GM12878 (cell line): ENCODE data around the gene CREB3L4. TPM values are rescaled to one million over a fixed set of nuclear protein-coding genes. Genes with fewer than 3 reads are reported as not detected.

Experiments
- ATF3 ChIP-seq: IDR thresholded peaks from 2 replicates; pipeline ENCODE4 v1.6.1; 2011; ENCODE audit warnings: low read depth, mild to moderate bottlenecking, low read length, moderate library complexity, borderline replicate concordance; ENCODE audit errors: extremely low read depth
- CBX5 ChIP-seq: sonication (generic); IDR thresholded peaks from 2 replicates; pipeline ENCODE4 v1.6.1; 2016; ENCODE audit warnings: low read depth, moderate library complexity, mild to moderate bottlenecking, inconsistent platforms
- CEBPB ChIP-seq, 2 experiments: fragments of 150-350 bp in 1 of 2; IDR thresholded peaks; 2 replicates each; pipeline ENCODE4 v1.6.1; 2012 to 2014; ENCODE audit warnings: low read depth in 2 of 2, low read length in 2 of 2, borderline replicate concordance in 1 of 2, inconsistent platforms in 1 of 2
- CUX1 ChIP-seq: IDR thresholded peaks from 2 replicates; pipeline ENCODE4 v1.6.1; 2012; ENCODE audit warnings: improper control_type of control experiment, low read depth, low read length; ENCODE audit not compliant: insufficient replicate concordance
- DPF2 ChIP-seq: fragments of 450-650 bp; IDR thresholded peaks from 2 replicates; pipeline ENCODE4 v1.6.1; 2017; ENCODE audit warnings: mild to moderate bottlenecking
- FOXK2 ChIP-seq: fragments of 450-650 bp; IDR thresholded peaks from 2 replicates; pipeline ENCODE4 v1.6.1; 2017; ENCODE audit warnings: mild to moderate bottlenecking, moderate library complexity
- IKZF2 ChIP-seq, 2 experiments: fragments of 450-650 bp; IDR thresholded peaks; 2 replicates each; pipeline ENCODE4 v1.6.1; 2017; ENCODE audit warnings: mild to moderate bottlenecking in 2 of 2, moderate library complexity in 2 of 2
- MEF2B ChIP-seq: fragments of 450-650 bp; IDR thresholded peaks from 2 replicates; pipeline ENCODE4 v1.6.1; 2018; ENCODE audit warnings: mild to moderate bottlenecking, moderate library complexity; ENCODE audit not compliant: partially characterized antibody, poor library complexity, severe bottlenecking
- MTA2 ChIP-seq: fragments of 450-650 bp; IDR thresholded peaks from 2 replicates; pipeline ENCODE4 v1.6.1; 2016; ENCODE audit warnings: low read depth, mild to moderate bottlenecking, moderate library complexity
- MYB ChIP-seq: fragments of 150-350 bp; IDR thresholded peaks from 2 replicates; pipeline ENCODE4 v1.6.1; 2014; ENCODE audit warnings: mild to moderate bottlenecking, low read depth, low read length, borderline replicate concordance
- NFXL1 ChIP-seq: fragments of 450-650 bp; IDR thresholded peaks from 2 replicates; pipeline ENCODE4 v1.6.1; 2017; ENCODE audit warnings: antibody characterized with exemption, mild to moderate bottlenecking, borderline replicate concordance
- PAX8 ChIP-seq: fragments of 450-650 bp; IDR thresholded peaks from 2 replicates; pipeline ENCODE4 v1.6.1; 2017; ENCODE audit warnings: mild to moderate bottlenecking, moderate library complexity
- RB1 ChIP-seq: fragments of 450-650 bp; formaldehyde crosslinking; IDR thresholded peaks from 2 replicates; pipeline ENCODE4 v1.6.1; 2017; ENCODE audit warnings: mild to moderate bottlenecking, borderline replicate concordance
- RBBP5 ChIP-seq: fragments of 200-600 bp; sonication (generic); conservative IDR thresholded peaks from 2 replicates; pipeline ENCODE4 v1.6.1; 2016
- SMC3 ChIP-seq: IDR thresholded peaks from 2 replicates; pipeline ENCODE4 v1.6.1; 2011; ENCODE audit warnings: low read length, improper control_type of control experiment, borderline replicate concordance
- SREBF2 ChIP-seq: IDR thresholded peaks from 2 replicates; pipeline ENCODE4 v1.6.1; 2012; ENCODE audit warnings: mild to moderate bottlenecking, low read length
- STAT3 ChIP-seq: IDR thresholded peaks from 2 replicates; pipeline ENCODE4 v1.6.1; 2011; ENCODE audit warnings: low read depth, low read length, improper control_type of control experiment
- TCF7 ChIP-seq: IDR thresholded peaks from 2 replicates; pipeline ENCODE4 v1.6.1; 2014; ENCODE audit warnings: antibody characterized with exemption, borderline replicate concordance
- ZNF384 ChIP-seq: IDR thresholded peaks from 2 replicates; pipeline ENCODE4 v1.6.1; 2012; ENCODE audit warnings: low read depth, mild to moderate bottlenecking, low read length, improper control_type of control experiment, borderline replicate concordance
- polyA plus RNA-seq, 11 experiments: library from polyadenylated mRNA; depleted of rRNA in 4 of 11; unstranded in 6 of 11; stranded (reverse) in 5 of 11; fragments of >200 nt; fragmentation: Nextera tagmentation in 4 of 11; fragmentation: Illumina TruSeq in 1 of 11; extraction: Ambion mirVana in 4 of 11; extraction: Trizol in 1 of 11; gene quantifications; 1 replicate in 1 of 11; 2 replicates in 10 of 11; pipeline versions ENCODE4 v1.2.1 to v1.2.3, GENCODE V29; 2011 to 2016; ENCODE audit warnings: inconsistent platforms in 2 of 11, missing spikeins in 2 of 11, low read depth in 1 of 11
- total RNA-seq, 4 experiments: library from RNA; depleted of rRNA in 3 of 4; stranded (reverse); fragments of >200 nt in 3 of 4; fragmentation: Illumina TruSeq in 1 of 4; extraction: Trizol in 1 of 4; gene quantifications; 2 replicates each; pipeline versions ENCODE4 v1.2.1 to v1.2.3, GENCODE V29; 2013 to 2021
- TF ChIP-seq, protein P1 (sequence below): fragments of 450-650 bp; IDR thresholded peaks from 2 replicates; pipeline ENCODE4 v1.6.1; 2014; ENCODE audit warnings: mild to moderate bottlenecking

Gene CREB3L4
- total and polyA plus RNA-seq, 10 of the 15 experiments (the other 5 are each of a cell fraction or from before 2014, with no cell fraction given) = 9.7 to 14.0 (median 12.1) TPM

GRCh38 chr1:153945795-153946621 is 21.7 kb upstream of the CREB3L4 start (continued):
- TF ChIP-seq RBBP5 (no peak), MEF2B (peak; percentile 67), SREBF2 (no peak), IKZF2 (IDR thresholded peaks at IDR 0.05) (peak; percentile 55 to 72; a peak in 3 of 4 replicates), DPF2 (peak; percentile 95), ZNF384 (no peak), MTA2 (peak; percentile 44; the same call in 1 of the 2 replicates), FOXK2 (no peak), MYB (0 out of 2 replicates have a peak, but pooled peaks have one; percentile 38), RB1 (peak; percentile 49), PAX8 (no peak), CBX5 (no peak), NFXL1 (0 out of 2 replicates have a peak, but pooled peaks have one; percentile 40), CUX1 (peak; percentile 53), CEBPB (IDR thresholded peaks at IDR 0.05; ENCODE audit: borderline replicate concordance in 1 of 2, low read depth in 2 of 2, low read length in 2 of 2) (no peak), SMC3 (0 out of 2 replicates have a peak, but pooled peaks have one; percentile 3), ATF3 (no peak), STAT3 (no peak), TCF7 (no peak)
- TF ChIP-seq, protein P1, sequence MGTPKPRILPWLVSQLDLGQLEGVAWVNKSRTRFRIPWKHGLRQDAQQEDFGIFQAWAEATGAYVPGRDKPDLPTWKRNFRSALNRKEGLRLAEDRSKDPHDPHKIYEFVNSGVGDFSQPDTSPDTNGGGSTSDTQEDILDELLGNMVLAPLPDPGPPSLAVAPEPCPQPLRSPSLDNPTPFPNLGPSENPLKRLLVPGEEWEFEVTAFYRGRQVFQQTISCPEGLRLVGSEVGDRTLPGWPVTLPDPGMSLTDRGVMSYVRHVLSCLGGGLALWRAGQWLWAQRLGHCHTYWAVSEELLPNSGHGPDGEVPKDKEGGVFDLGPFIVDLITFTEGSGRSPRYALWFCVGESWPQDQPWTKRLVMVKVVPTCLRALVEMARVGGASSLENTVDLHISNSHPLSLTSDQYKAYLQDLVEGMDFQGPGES = no peak
